ENCODE data around the gene TRNAU1AP.
"Not testable (repeated sequence)": the region's sequence is repeated elsewhere in the genome, so short reads cannot be mapped to it uniquely, and the experiment has no call there.

Gene TRNAU1AP

GRCh38 chr1:28577052-28577678 lies 24.3 kb downstream of the TRNAU1AP start:
- DNase-seq (ENCODE audit: low read depth in 2 of 2): peak; percentile 48 to 49

GRCh38 chr1:28577738-28578536 lies 25.1 kb downstream of the TRNAU1AP start:
- DNase-seq (ENCODE audit: low read depth in 2 of 2): no peak

GRCh38 chr1:28578696-28579218 lies 25.9 kb downstream of the TRNAU1AP start:
- DNase-seq (ENCODE audit: low read depth in 2 of 2): no peak

- DNase-seq (ENCODE audit: low read depth in 2 of 2): no peak
Observed at GRCh38 chr1:28579401-28579800, 26.5 kb downstream of the TRNAU1AP start.

GRCh38 chr1:28580722-28581530 lies 28.0 kb downstream of the TRNAU1AP start:
- DNase-seq (ENCODE audit: low read depth in 2 of 2): no peak

GRCh38 chr1:28581531-28582247 lies 28.8 kb downstream of the TRNAU1AP start:
- DNase-seq (ENCODE audit: low read depth in 2 of 2): peak; percentile 89 to 92

- DNase-seq (ENCODE audit: low read depth in 2 of 2): no peak
Observed at GRCh38 chr1:28582248-28582615, 29.3 kb downstream of the TRNAU1AP start.

- not testable (repeated sequence) for DNase-seq (ENCODE audit: low read depth in 2 of 2)
Observed at GRCh38 chr1:28586585-28587391, 33.9 kb downstream of the TRNAU1AP start.

- DNase-seq (ENCODE audit: low read depth in 2 of 2): no peak
Observed at GRCh38 chr1:28591708-28592320, 38.9 kb downstream of the TRNAU1AP start, which contains the start of gene RAB42. Gene RAB42 (plus strand): TSS chr1:28592265. CDS start chr1:28592512, 247 bp downstream.

- no peak for DNase-seq (ENCODE audit: low read depth in 2 of 2)
Observed at GRCh38 chr1:28592321-28593071, 39.6 kb downstream of the TRNAU1AP start.

- not testable (repeated sequence) for DNase-seq (ENCODE audit: low read depth in 2 of 2)
Observed at GRCh38 chr1:28593988-28594356, 41.1 kb downstream of the TRNAU1AP start.

GRCh38 chr1:28594686-28595411 lies 42.0 kb downstream of the TRNAU1AP start:
- not testable (repeated sequence) for DNase-seq (ENCODE audit: low read depth in 2 of 2)

- DNase-seq (ENCODE audit: low read depth in 2 of 2): no peak
Observed at GRCh38 chr1:28595412-28596191, 42.7 kb downstream of the TRNAU1AP start.

GRCh38 chr1:28596276-28596675 lies 43.4 kb downstream of the TRNAU1AP start:
- DNase-seq (ENCODE audit: low read depth in 2 of 2): not testable (repeated sequence)

- DNase-seq (ENCODE audit: low read depth in 2 of 2): no peak
Observed at GRCh38 chr1:28601696-28602095, 48.8 kb downstream of the TRNAU1AP start.

GRCh38 chr1:28602536-28603439 lies 49.9 kb downstream of the TRNAU1AP start:
- no peak for DNase-seq (ENCODE audit: low read depth in 2 of 2)

GRCh38 chr1:28604411-28604810 lies 51.5 kb downstream of the TRNAU1AP start:
- DNase-seq (ENCODE audit: low read depth in 2 of 2): no peak

All from stimulated activated CD4-positive, alpha-beta T cell treated with anti-CD3 and anti-CD28 coated beads, Interleukin-12 subunit alpha, Interleukin-12 subunit beta, amount 100 ng/mL, for 24 hours (primary cell).